CD14-positive monocyte (primary cell): ENCODE results near the gene KIFC3. TPM values are rescaled to one million over a fixed set of nuclear protein-coding genes. Genes with fewer than 3 reads are reported as not detected.
"Not testable (repeated sequence)": the region's sequence is repeated elsewhere in the genome, so short reads cannot be mapped to it uniquely, and the experiment has no call there.

Experiments
- DNase-seq, 3 donors: peaks; one replicate each; pipeline ENCODE4 v3.0.0-alpha.2; 2011 to 2022
- H2AFZ ChIP-seq: 2 replicates; pipeline ENCODE4 v1.6.0; 2012; ENCODE audit warnings: mild to moderate bottlenecking, low read depth, low read length, inconsistent platforms; ENCODE audit not compliant: insufficient read depth, poor library complexity, severe bottlenecking
- H3K27ac ChIP-seq, 2 donors: 1 replicate in 1 of 2; 2 replicates in 1 of 2; pipeline ENCODE4 v1.5.1; 2012 to 2013; ENCODE audit warnings: low read length in 2 of 2, control low read depth in 1 of 2, inconsistent platforms in 1 of 2, low read depth in 1 of 2, mild to moderate bottlenecking in 1 of 2
- H3K27me3 ChIP-seq, 2 donors: one replicate each; pipeline versions ENCODE4 v1.6.0 to v1.6.1; 2011 to 2013; ENCODE audit warnings: low read length in 2 of 2; ENCODE audit not compliant: control insufficient read depth in 2 of 2, insufficient read depth in 2 of 2
- H3K36me3 ChIP-seq, 2 donors: replicated peaks in 1 of 2; 1 replicate in 1 of 2; 2 replicates in 1 of 2; pipeline versions ENCODE4 v1.5.1 to v1.6.1; 2012 to 2013; ENCODE audit warnings: low read length in 2 of 2, control low read depth in 1 of 2, inconsistent platforms in 1 of 2, mild to moderate bottlenecking in 1 of 2; ENCODE audit not compliant: insufficient read depth in 2 of 2, control insufficient read depth in 1 of 2
- H3K4me1 ChIP-seq, 2 donors: 1 replicate in 1 of 2; 2 replicates in 1 of 2; pipeline versions ENCODE4 v1.5.1 to v1.6.1; 2012 to 2013; ENCODE audit warnings: low read length in 2 of 2, control low read depth in 1 of 2, inconsistent platforms in 1 of 2, mild to moderate bottlenecking in 1 of 2, moderate library complexity in 1 of 2; ENCODE audit not compliant: insufficient read depth in 2 of 2, control insufficient read depth in 1 of 2
- H3K4me2 ChIP-seq: replicated peaks from 2 replicates; pipeline ENCODE3; 2012; ENCODE audit warnings: low read length, moderate library complexity, mild to moderate bottlenecking; ENCODE audit not compliant: poor library complexity, severe bottlenecking; ENCODE audit errors: extremely low read depth
- H3K4me3 ChIP-seq, 3 experiments: fragments of 200-600 bp in 1 of 3; sonication (generic) in 1 of 3; replicated peaks in 1 of 3; 1 replicate in 2 of 3; 2 replicates in 1 of 3; pipeline ENCODE4 v1.5.1; 2011 to 2013; ENCODE audit warnings: low read length in 3 of 3, mild to moderate bottlenecking in 3 of 3, control low read depth in 2 of 3, low read depth in 2 of 3, inconsistent platforms in 1 of 3, moderate library complexity in 1 of 3
- H3K79me2 ChIP-seq: 2 replicates; pipeline ENCODE4 v1.6.0; 2012; ENCODE audit warnings: mild to moderate bottlenecking, control low read depth, inconsistent platforms, low read length, moderate library complexity; ENCODE audit not compliant: insufficient read depth
- H3K9ac ChIP-seq: 2 replicates; pipeline ENCODE4 v1.6.0; 2017; ENCODE audit warnings: low read length, mild to moderate bottlenecking; ENCODE audit not compliant: insufficient read depth, poor library complexity, severe bottlenecking
- H3K9me3 ChIP-seq, 2 donors: replicated peaks in 1 of 2; 1 replicate in 1 of 2; 2 replicates in 1 of 2; pipeline versions ENCODE4 v1.5.1 to v1.6.1; 2012 to 2013; ENCODE audit warnings: low read length in 2 of 2, control low read depth in 1 of 2; ENCODE audit not compliant: control insufficient read depth in 1 of 2, insufficient read depth in 1 of 2
- H4K20me1 ChIP-seq: 2 replicates; pipeline ENCODE4 v1.6.0; 2012; ENCODE audit warnings: mild to moderate bottlenecking, low read length, control low read depth, moderate library complexity; ENCODE audit not compliant: insufficient read depth
- H3K27ac Mint-ChIP-seq, 7 donors: one replicate each; pipeline ENCODE4 v1.8.0; 2020; ENCODE audit warnings: mild to moderate bottlenecking in 7 of 7, mixed read lengths in 7 of 7, moderate library complexity in 6 of 7, inconsistent platforms in 2 of 7
- H3K27me3 Mint-ChIP-seq, 3 donors: one replicate each; pipeline ENCODE4 v1.8.0; 2021 to 2022; ENCODE audit warnings: low read depth in 3 of 3, mild to moderate bottlenecking in 3 of 3, mixed read lengths in 3 of 3, moderate library complexity in 3 of 3, inconsistent platforms in 1 of 3
- H3K36me3 Mint-ChIP-seq, 2 donors: one replicate each; pipeline ENCODE4 v1.8.0; 2020; ENCODE audit warnings: mixed read lengths in 2 of 2, inconsistent platforms in 1 of 2, mild to moderate bottlenecking in 1 of 2
- H3K4me1 Mint-ChIP-seq: one replicate; pipeline ENCODE4 v1.8.0; 2020; ENCODE audit warnings: mild to moderate bottlenecking, mixed read lengths
- H3K4me3 Mint-ChIP-seq, 2 donors: one replicate each; pipeline ENCODE4 v1.8.0; 2020; ENCODE audit warnings: mild to moderate bottlenecking in 2 of 2, mixed read lengths in 2 of 2, moderate library complexity in 1 of 2
- H3K9me3 Mint-ChIP-seq, 7 donors: one replicate each; pipeline ENCODE4 v1.8.0; 2020 to 2022; ENCODE audit warnings: mixed read lengths in 7 of 7, mild to moderate bottlenecking in 6 of 7, moderate library complexity in 6 of 7, inconsistent platforms in 2 of 7
- WGBS: methylation state at CpG from one replicate; pipeline ENCODE4 v1.1.5; 2013; ENCODE audit warnings: missing lambda C conversion rate; ENCODE audit not compliant: insufficient coverage; 5-methylcytosine and 5-hydroxymethylcytosine counted together
- intact Hi-C, 2 donors: fragments of 100-400 bp; cut with micrococcal nuclease; formaldehyde crosslinking; loops; one replicate each; pipeline versions ENCODE4 v1.15.0 to v1.15.1; 2023
- polyA plus RNA-seq, 3 donors: library from polyadenylated mRNA; depleted of rRNA in 1 of 3; unstranded in 2 of 3; stranded (reverse) in 1 of 3; fragments of 300-500 nt in 2 of 3; fragments of >200 nt in 1 of 3; fragmentation: Illumina TruSeq in 2 of 3; gene quantifications; 1 replicate in 2 of 3; 2 replicates in 1 of 3; pipeline ENCODE4 v1.2.3, GENCODE V29; 2012 to 2021
- TF ChIP-seq, protein P1 (sequence below): fragments of 200-600 bp; IDR thresholded peaks from one replicate; pipeline ENCODE4 v1.8.0; 2022; ENCODE audit warnings: antibody characterized with exemption, mild to moderate bottlenecking

KIFC3 gene
- polyA plus RNA-seq, 3 donors, result 0.24 to 1.7 TPM; not detected in 1

DNA sequence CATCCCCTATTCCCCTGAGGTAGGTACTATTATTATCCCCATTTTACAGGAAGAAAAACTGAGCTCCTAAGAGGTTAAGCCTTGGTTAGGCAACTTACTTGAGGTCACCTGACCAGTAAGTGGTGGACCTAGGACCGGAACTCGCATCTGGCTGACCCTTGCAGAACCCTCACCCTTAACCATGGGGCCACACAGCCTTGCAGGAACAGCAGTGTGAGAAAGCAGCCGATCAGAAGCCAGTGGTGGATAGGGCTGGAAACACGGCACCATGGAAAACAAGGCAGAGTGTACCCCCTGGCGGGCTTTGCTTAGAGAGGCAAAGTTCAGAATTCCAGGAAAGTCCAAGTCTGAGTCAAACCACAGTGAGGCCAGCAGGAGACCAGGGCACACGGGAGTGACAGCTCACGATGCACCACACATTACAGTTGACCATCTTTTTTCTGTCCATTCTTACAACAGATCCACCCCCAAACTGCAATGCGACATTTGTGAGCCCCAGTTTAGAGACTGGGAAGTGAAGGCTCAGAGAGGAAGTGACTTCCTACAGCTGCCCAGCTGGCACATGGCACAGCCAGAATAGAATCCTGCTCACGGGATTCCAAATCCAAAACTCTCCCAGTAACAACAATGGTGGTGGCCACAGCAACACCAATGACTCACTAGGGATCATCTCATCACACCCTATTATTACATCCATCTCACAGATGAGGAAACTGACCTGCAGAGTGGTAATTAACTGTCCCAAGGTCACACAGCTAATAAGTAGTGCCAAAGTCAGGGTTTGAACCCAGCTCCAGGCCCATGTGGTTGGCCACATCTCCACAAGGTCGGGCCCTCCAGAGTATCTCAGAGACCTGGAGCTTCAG is 20.3 kb downstream of the KIFC3 start:
- Histone ChIP-seq H3K27ac (no peak overlapping the region), H3K79me2 (no peaks in the 10 kb centered on the region), H2AFZ (no peak overlapping the region), H3K36me3 (no peaks in the 10 kb centered on the region), H3K27me3 (no peaks in the 10 kb centered on the region), H3K9me3 (no peaks in the 10 kb centered on the region), H3K4me1 (no peaks in the 10 kb centered on the region), H3K4me3 (no peak overlapping the region), H3K4me2 (no peak overlapping the region), H3K9ac (no peak overlapping the region), H4K20me1 (no peaks in the 10 kb centered on the region)
- Mint-ChIP-seq H3K36me3 (no peaks in the 10 kb centered on the region), H3K27me3 (peaks cover 1 to 6% (median 5%) of the 10 kb centered on the region in 3 donors), H3K4me1 (no peaks in the 10 kb centered on the region), H3K9me3 (no peaks in the 10 kb centered on the region), H3K27ac (peak overlapping the region in 1 of 7 donors; percentile 12), H3K4me3 (no peak overlapping the region)
- intact Hi-C loops, result no loop called here
- TF ChIP-seq, protein P1, sequence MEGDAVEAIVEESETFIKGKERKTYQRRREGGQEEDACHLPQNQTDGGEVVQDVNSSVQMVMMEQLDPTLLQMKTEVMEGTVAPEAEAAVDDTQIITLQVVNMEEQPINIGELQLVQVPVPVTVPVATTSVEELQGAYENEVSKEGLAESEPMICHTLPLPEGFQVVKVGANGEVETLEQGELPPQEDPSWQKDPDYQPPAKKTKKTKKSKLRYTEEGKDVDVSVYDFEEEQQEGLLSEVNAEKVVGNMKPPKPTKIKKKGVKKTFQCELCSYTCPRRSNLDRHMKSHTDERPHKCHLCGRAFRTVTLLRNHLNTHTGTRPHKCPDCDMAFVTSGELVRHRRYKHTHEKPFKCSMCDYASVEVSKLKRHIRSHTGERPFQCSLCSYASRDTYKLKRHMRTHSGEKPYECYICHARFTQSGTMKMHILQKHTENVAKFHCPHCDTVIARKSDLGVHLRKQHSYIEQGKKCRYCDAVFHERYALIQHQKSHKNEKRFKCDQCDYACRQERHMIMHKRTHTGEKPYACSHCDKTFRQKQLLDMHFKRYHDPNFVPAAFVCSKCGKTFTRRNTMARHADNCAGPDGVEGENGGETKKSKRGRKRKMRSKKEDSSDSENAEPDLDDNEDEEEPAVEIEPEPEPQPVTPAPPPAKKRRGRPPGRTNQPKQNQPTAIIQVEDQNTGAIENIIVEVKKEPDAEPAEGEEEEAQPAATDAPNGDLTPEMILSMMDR, result no peak
- DNase-seq, result no peak
- 91% methylated on average over 4 of the region's 10 CpGs for WGBS

DNA sequence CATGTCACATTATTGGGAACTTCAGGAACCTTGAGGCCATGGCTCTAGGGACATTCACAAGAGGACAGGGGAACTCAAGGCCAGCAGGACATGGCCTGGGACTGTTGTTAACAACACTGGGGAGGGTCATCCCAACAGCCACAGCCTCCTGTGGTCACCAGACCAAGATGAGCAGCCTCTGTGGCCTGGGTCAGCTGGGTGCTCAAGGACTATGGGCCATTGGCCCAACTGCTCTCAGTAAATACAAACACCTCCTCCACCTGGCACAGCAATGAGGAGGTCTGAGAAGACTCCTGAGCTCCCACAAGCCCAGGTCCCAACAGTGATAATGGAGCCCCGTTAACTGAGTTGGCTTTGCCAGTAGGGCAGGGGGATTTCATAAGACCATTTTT is 20.9 kb downstream of the KIFC3 start:
- H3K4me1 ChIP-seq, result no peaks in the 10 kb centered on the region
- H3K9me3 ChIP-seq, result no peaks in the 10 kb centered on the region
- H3K9ac ChIP-seq, result no peak overlapping the region
- H3K36me3 Mint-ChIP-seq, result no peaks in the 10 kb centered on the region
- no peaks in the 10 kb centered on the region for H4K20me1 ChIP-seq
- intact Hi-C loops, result no loop called here
- no peaks in the 10 kb centered on the region for H3K9me3 Mint-ChIP-seq
- no CpG with 5 or more reads among the region's 1 CpG for WGBS
- H3K79me2 ChIP-seq, result no peaks in the 10 kb centered on the region
- no peak overlapping the region for H2AFZ ChIP-seq
- no peaks in the 10 kb centered on the region for H3K36me3 ChIP-seq
- no peak overlapping the region for H3K27ac ChIP-seq
- no peak overlapping the region for H3K27ac Mint-ChIP-seq
- no peak overlapping the region for H3K4me2 ChIP-seq
- H3K27me3 Mint-ChIP-seq, result peaks cover 1 to 6% (median 4%) of the 10 kb centered on the region in 3 donors
- H3K4me1 Mint-ChIP-seq, result no peaks in the 10 kb centered on the region
- TF ChIP-seq, protein P1, result no peak
- no peak overlapping the region for H3K4me3 ChIP-seq
- DNase-seq, result no peak
- H3K27me3 ChIP-seq, result no peaks in the 10 kb centered on the region
- peak overlapping the region in 1 of 2 donors; percentile 16 for H3K4me3 Mint-ChIP-seq

DNA sequence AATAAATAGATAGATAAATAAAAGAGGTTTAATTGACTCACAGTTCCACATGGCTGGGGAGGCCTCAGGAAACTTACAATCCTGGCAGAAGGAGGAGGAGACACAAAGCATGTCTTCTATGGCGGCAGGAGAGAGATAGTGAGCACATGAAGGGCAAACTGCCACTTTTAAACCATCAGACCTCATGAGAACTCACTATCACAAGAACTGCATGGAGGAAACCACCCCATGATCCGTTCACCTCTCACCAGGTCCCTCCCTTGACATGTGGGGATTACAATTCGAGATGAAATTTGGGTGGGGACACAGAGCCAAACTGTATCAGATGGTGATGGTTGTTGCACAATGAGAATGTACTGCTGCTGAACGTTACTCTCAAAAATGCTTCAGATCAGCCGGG is 22.5 kb downstream of the KIFC3 start:
- H3K27ac ChIP-seq, H3K4me3 Mint-ChIP-seq, H3K4me1 Mint-ChIP-seq, H3K27me3 ChIP-seq, H3K9me3 ChIP-seq, H3K9me3 Mint-ChIP-seq, H2AFZ ChIP-seq, H3K4me2 ChIP-seq, intact Hi-C loops, H3K79me2 ChIP-seq, DNase-seq, H3K36me3 ChIP-seq, H4K20me1 ChIP-seq, H3K9ac ChIP-seq, H3K4me3 ChIP-seq, H3K4me1 ChIP-seq, H3K36me3 Mint-ChIP-seq, H3K27ac Mint-ChIP-seq, H3K27me3 Mint-ChIP-seq: not testable (repeated sequence)
- WGBS, result no CpG with 5 or more reads among the region's 5 CpGs
